ENCODE data around the gene MTFMT. TPM values are rescaled to one million over a fixed set of nuclear protein-coding genes. Genes with fewer than 3 reads are reported as not detected.

Gene MTFMT
- total and polyA plus RNA-seq, 2 of the 13 experiments (the other 11 are each of a cell fraction or from before 2014, with no cell fraction given), result 9.9 to 23.2 TPM

GRCh38 chr15:65028921-65029735, at the start of gene MTFMT (continued):
- TF ChIP-seq, protein P1, sequence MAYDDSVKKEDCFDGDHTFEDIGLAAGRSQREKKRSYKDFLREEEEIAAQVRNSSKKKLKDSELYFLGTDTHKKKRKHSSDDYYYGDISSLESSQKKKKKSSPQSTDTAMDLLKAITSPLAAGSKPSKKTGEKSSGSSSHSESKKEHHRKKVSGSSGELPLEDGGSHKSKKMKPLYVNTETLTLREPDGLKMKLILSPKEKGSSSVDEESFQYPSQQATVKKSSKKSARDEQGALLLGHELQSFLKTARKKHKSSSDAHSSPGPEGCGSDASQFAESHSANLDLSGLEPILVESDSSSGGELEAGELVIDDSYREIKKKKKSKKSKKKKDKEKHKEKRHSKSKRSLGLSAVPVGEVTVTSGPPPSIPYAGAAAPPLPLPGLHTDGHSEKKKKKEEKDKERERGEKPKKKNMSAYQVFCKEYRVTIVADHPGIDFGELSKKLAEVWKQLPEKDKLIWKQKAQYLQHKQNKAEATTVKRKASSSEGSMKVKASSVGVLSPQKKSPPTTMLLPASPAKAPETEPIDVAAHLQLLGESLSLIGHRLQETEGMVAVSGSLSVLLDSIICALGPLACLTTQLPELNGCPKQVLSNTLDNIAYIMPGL (CRISPR knock-in tag; IDR thresholded peaks at IDR 0.05; ENCODE audit: borderline replicate concordance in 1 of 2, low read depth in 1 of 2), result peak; percentile 80 to 91; a peak in 3 of 4 replicates
- TF ChIP-seq SP4 (CRISPR knock-in tag; IDR thresholded peaks at IDR 0.05) (peak; percentile 56; the same call in 1 of the 2 replicates), NRL (CRISPR knock-in tag; IDR thresholded peaks at IDR 0.05; ENCODE audit: borderline replicate concordance) (no peak), XBP1 (CRISPR knock-in tag; IDR thresholded peaks at IDR 0.05) (no peak), HES4 (CRISPR knock-in tag; IDR thresholded peaks at IDR 0.05; ENCODE audit: borderline replicate concordance) (no peak), RXRA (CRISPR knock-in tag; IDR thresholded peaks at IDR 0.05) (no peak), ZNF782 (CRISPR knock-in tag; IDR thresholded peaks at IDR 0.05; ENCODE audit: borderline replicate concordance) (0 out of 2 replicates have a peak, but pooled peaks have one; percentile 40), MTF2 (CRISPR knock-in tag; IDR thresholded peaks at IDR 0.05; ENCODE audit: borderline replicate concordance) (0 out of 2 replicates have a peak, but pooled peaks have one; percentile 64), ZMAT3 (CRISPR knock-in tag; conservative IDR thresholded peaks at IDR 0.05) (peak; percentile 53; the same call in 1 of the 2 replicates), ZNF235 (CRISPR knock-in tag; IDR thresholded peaks at IDR 0.05; ENCODE audit: borderline replicate concordance) (peak; percentile 56; the same call in 1 of the 2 replicates), CENPT (CRISPR knock-in tag; IDR thresholded peaks at IDR 0.05; ENCODE audit: low read depth) (no peak), FOXC1 (CRISPR knock-in tag; IDR thresholded peaks at IDR 0.05; ENCODE audit: borderline replicate concordance) (peak; percentile 76), POLR2G (IDR thresholded peaks at IDR 0.05; ENCODE audit: low read depth, low read length) (peak; percentile 91), KAT7 (CRISPR knock-in tag; IDR thresholded peaks at IDR 0.05; ENCODE audit: borderline replicate concordance) (peak; percentile 45; the same call in 1 of the 2 replicates), TAF15 (IDR thresholded peaks at IDR 0.05; ENCODE audit: low read depth, low read length, poor library complexity, severe bottlenecking) (no peak), RBM39 (IDR thresholded peaks at IDR 0.05; ENCODE audit: low read depth, low read length, poor library complexity, severe bottlenecking) (no peak), ZNF557 (CRISPR knock-in tag; IDR thresholded peaks at IDR 0.05) (peak; percentile 15; the same call in 1 of the 2 replicates), ZSCAN9 (CRISPR knock-in tag; IDR thresholded peaks at IDR 0.05; ENCODE audit: borderline replicate concordance) (no peak), ZNF652 (CRISPR knock-in tag; IDR thresholded peaks at IDR 0.05; ENCODE audit: borderline replicate concordance, low read depth) (no peak)
- TF ChIP-seq, protein P2, sequence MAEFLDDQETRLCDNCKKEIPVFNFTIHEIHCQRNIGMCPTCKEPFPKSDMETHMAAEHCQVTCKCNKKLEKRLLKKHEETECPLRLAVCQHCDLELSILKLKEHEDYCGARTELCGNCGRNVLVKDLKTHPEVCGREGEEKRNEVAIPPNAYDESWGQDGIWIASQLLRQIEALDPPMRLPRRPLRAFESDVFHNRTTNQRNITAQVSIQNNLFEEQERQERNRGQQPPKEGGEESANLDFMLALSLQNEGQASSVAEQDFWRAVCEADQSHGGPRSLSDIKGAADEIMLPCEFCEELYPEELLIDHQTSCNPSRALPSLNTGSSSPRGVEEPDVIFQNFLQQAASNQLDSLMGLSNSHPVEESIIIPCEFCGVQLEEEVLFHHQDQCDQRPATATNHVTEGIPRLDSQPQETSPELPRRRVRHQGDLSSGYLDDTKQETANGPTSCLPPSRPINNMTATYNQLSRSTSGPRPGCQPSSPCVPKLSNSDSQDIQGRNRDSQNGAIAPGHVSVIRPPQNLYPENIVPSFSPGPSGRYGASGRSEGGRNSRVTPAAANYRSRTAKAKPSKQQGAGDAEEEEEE (CRISPR knock-in tag; IDR thresholded peaks at IDR 0.05; ENCODE audit: borderline replicate concordance), result no peak
- TF ChIP-seq, protein P3, sequence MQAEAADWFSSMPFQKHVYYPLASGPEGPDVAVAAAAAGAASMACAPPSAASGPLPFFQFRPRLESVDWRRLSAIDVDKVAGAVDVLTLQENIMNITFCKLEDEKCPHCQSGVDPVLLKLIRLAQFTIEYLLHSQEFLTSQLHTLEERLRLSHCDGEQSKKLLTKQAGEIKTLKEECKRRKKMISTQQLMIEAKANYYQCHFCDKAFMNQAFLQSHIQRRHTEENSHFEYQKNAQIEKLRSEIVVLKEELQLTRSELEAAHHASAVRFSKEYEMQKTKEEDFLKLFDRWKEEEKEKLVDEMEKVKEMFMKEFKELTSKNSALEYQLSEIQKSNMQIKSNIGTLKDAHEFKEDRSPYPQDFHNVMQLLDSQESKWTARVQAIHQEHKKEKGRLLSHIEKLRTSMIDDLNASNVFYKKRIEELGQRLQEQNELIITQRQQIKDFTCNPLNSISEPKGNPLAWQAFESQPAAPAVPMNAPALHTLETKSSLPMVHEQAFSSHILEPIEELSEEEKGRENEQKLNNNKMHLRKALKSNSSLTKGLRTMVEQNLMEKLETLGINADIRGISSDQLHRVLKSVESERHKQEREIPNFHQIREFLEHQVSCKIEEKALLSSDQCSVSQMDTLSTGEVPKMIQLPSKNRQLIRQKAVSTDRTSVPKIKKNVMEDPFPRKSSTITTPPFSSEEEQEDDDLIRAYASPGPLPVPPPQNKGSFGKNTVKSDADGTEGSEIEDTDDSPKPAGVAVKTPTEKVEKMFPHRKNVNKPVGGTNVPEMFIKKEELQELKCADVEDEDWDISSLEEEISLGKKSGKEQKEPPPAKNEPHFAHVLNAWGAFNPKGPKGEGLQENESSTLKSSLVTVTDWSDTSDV (CRISPR knock-in tag; IDR thresholded peaks at IDR 0.05), result no peak
- TF ChIP-seq, protein P4, sequence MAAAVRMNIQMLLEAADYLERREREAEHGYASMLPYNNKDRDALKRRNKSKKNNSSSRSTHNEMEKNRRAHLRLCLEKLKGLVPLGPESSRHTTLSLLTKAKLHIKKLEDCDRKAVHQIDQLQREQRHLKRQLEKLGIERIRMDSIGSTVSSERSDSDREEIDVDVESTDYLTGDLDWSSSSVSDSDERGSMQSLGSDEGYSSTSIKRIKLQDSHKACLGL (CRISPR knock-in tag; IDR thresholded peaks at IDR 0.05), result peak; percentile 64; the same call in 1 of the 2 replicates
